Hematopoietic multipotent progenitor cell treated with erythropoietin and hydrocortisone succinate and interleukin-3 and kit ligand, for 15 days (in vitro differentiated cells): ENCODE data around the gene ATXN1.

ENCODE experiments used
- DNase-seq: peaks from one replicate; pipeline ENCODE4 v3.0.0-alpha.2; 2015; ENCODE audit warnings: low spot score

Gene ATXN1

GRCh38 chr6:16762268-16762549, 949 bp upstream of the ATXN1 start:
- no peak for DNase-seq

- no peak for DNase-seq
Measured at GRCh38 chr6:16761471-16762267, 409 bp upstream of the ATXN1 start.

- no peak for DNase-seq
Measured at GRCh38 chr6:16759646-16760515, 1.4 kb downstream of the ATXN1 start.

GRCh38 chr6:16759181-16759645, 2.0 kb downstream of the ATXN1 start:
- no peak for DNase-seq

GRCh38 chr6:16758163-16758975, 2.9 kb downstream of the ATXN1 start:
- no peak for DNase-seq

- DNase-seq, result no peak
Measured at GRCh38 chr6:16757332-16757731, 3.9 kb downstream of the ATXN1 start.

GRCh38 chr6:16756660-16757255, 4.5 kb downstream of the ATXN1 start:
- DNase-seq, result no peak

- DNase-seq, result no peak
Measured at GRCh38 chr6:16755544-16755943, 5.7 kb downstream of the ATXN1 start.

- no peak for DNase-seq
Measured at GRCh38 chr6:16754876-16755275, 6.4 kb downstream of the ATXN1 start.

GRCh38 chr6:16754274-16754673, 7.0 kb downstream of the ATXN1 start:
- DNase-seq, result no peak

GRCh38 chr6:16753341-16753740, 7.9 kb downstream of the ATXN1 start:
- DNase-seq, result no peak

- no peak for DNase-seq
Measured at GRCh38 chr6:16752206-16752866, 8.9 kb downstream of the ATXN1 start.

GRCh38 chr6:16751251-16751946, 9.9 kb downstream of the ATXN1 start:
- no peak for DNase-seq

GRCh38 chr6:16750566-16750965, 10.7 kb downstream of the ATXN1 start:
- no peak for DNase-seq

GRCh38 chr6:16749516-16750485, 11.5 kb downstream of the ATXN1 start:
- no peak for DNase-seq

GRCh38 chr6:16748025-16748319, 13.3 kb downstream of the ATXN1 start:
- no peak for DNase-seq

- no peak for DNase-seq
Measured at GRCh38 chr6:16747232-16748024, 13.8 kb downstream of the ATXN1 start.

GRCh38 chr6:16746812-16747211, 14.4 kb downstream of the ATXN1 start:
- DNase-seq, result no peak

GRCh38 chr6:16746401-16746800, 14.9 kb downstream of the ATXN1 start:
- DNase-seq, result no peak
